Measurements from ENCODE around the gene FLT3.

GRCh38 chr13:28089065-28089464 lies 11.3 kb downstream of the FLT3 start:
- no peak for TF ChIP-seq POLR2AphosphoS5 (IDR thresholded peaks at IDR 0.05; ENCODE audit: low read depth)
- TF ChIP-seq, protein P1, sequence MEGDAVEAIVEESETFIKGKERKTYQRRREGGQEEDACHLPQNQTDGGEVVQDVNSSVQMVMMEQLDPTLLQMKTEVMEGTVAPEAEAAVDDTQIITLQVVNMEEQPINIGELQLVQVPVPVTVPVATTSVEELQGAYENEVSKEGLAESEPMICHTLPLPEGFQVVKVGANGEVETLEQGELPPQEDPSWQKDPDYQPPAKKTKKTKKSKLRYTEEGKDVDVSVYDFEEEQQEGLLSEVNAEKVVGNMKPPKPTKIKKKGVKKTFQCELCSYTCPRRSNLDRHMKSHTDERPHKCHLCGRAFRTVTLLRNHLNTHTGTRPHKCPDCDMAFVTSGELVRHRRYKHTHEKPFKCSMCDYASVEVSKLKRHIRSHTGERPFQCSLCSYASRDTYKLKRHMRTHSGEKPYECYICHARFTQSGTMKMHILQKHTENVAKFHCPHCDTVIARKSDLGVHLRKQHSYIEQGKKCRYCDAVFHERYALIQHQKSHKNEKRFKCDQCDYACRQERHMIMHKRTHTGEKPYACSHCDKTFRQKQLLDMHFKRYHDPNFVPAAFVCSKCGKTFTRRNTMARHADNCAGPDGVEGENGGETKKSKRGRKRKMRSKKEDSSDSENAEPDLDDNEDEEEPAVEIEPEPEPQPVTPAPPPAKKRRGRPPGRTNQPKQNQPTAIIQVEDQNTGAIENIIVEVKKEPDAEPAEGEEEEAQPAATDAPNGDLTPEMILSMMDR (IDR thresholded peaks at IDR 0.05; ENCODE audit: insufficient read depth, low read length) = no peak

Measured in HL-60 (cell line).